Endothelial cell of umbilical vein (primary cell): ENCODE data around the gene FILIP1. TPM values are rescaled to one million over a fixed set of nuclear protein-coding genes. Genes with fewer than 3 reads are reported as not detected.

Experiments
- BruUV-seq: library from RNA; stranded (reverse); fragments of 400-500 nt; replicated peaks from 2 replicates; lab custom pipeline; 2021; lab: Mats Ljungman, UMichigan
- CTCF ChIA-PET: fragments of 300-600, 350-600 bp; sonication (Branson Sonifier 250); formaldehyde crosslinking; loops from one replicate; lab custom pipeline; 2021; ENCODE audit warnings: antibody characterized with exemption, inconsistent platforms; lab: Charles Lee
- POLR2A ChIA-PET: fragments of 300-600, 350-600 bp; sonication (Branson Sonifier 250); formaldehyde crosslinking; loops from one replicate; lab custom pipeline; 2021; ENCODE audit warnings: antibody characterized with exemption, inconsistent platforms; lab: Charles Lee
- DNase-seq: peaks from one replicate; pipeline ENCODE4 v3.0.0-alpha.2; 2011; ENCODE audit warnings: low read depth, low spot score
- FAIRE-seq: peaks from 2 replicates; lab custom pipeline; 2011; peaks lifted over from hg19 to GRCh38; lab: Jason Lieb, UNC
- H2AFZ ChIP-seq: 2 replicates; pipeline ENCODE4 v1.6.0; 2012; ENCODE audit warnings: low read depth, low read length, control low read depth, inconsistent platforms
- H3K27ac ChIP-seq: 2 replicates; pipeline ENCODE4 v1.5.1; 2011; ENCODE audit warnings: low read depth, mild to moderate bottlenecking, control low read depth, low read length, moderate library complexity; ENCODE audit not compliant: insufficient read depth
- H3K27me3 ChIP-seq, 2 experiments: 2 replicates each; pipeline versions ENCODE4 v1.6.0 to v1.6.1; 2011; ENCODE audit warnings: low read length in 2 of 2, mixed read lengths in 1 of 2; ENCODE audit not compliant: control insufficient read depth in 2 of 2, insufficient read depth in 2 of 2
- H3K36me3 ChIP-seq, 2 experiments: 2 replicates in 1 of 2; 3 replicates in 1 of 2; pipeline ENCODE4 v1.5.1; 2011; ENCODE audit warnings: low read length in 2 of 2, mild to moderate bottlenecking in 1 of 2, moderate library complexity in 1 of 2; ENCODE audit not compliant: control insufficient read depth in 2 of 2, insufficient read depth in 2 of 2; ENCODE audit errors: extremely low read depth in 1 of 2
- H3K4me1 ChIP-seq: 3 replicates; pipeline ENCODE4 v1.5.1; 2011; ENCODE audit warnings: mild to moderate bottlenecking, low read length; ENCODE audit not compliant: control insufficient read depth, insufficient read depth; ENCODE audit errors: extremely low read depth
- H3K4me2 ChIP-seq: 2 replicates; pipeline ENCODE4 v1.6.1; 2011; ENCODE audit warnings: low read length, control low read depth, mixed read lengths; ENCODE audit not compliant: insufficient read depth
- H3K4me3 ChIP-seq, 3 experiments: fragments of 200-600 bp in 1 of 3; sonication (generic), shearing (Covaris generic) in 1 of 3; replicated peaks in 1 of 3; 2 replicates each; pipeline ENCODE4 v1.5.1; 2011 to 2016; ENCODE audit warnings: control low read depth in 3 of 3, low read length in 3 of 3, mild to moderate bottlenecking in 2 of 3, inconsistent platforms in 1 of 3, low read depth in 1 of 3, moderate library complexity in 1 of 3; ENCODE audit not compliant: insufficient read depth in 1 of 3
- H3K79me2 ChIP-seq: 2 replicates; pipeline ENCODE4 v1.6.0; 2012; ENCODE audit warnings: low read length, inconsistent platforms; ENCODE audit not compliant: control insufficient read depth, insufficient read depth
- H3K9ac ChIP-seq: replicated peaks from 2 replicates; pipeline ENCODE3; 2011; ENCODE audit warnings: low read length, control low read depth; ENCODE audit not compliant: insufficient read depth; ENCODE audit errors: extremely low read depth
- H3K9me1 ChIP-seq: replicated peaks from 3 replicates; pipeline ENCODE4 v1.6.0; 2011; ENCODE audit warnings: mild to moderate bottlenecking, low read length; ENCODE audit not compliant: control insufficient read depth, insufficient read depth; ENCODE audit errors: extremely low read depth
- H3K9me3 ChIP-seq: replicated peaks from 2 replicates; pipeline ENCODE4 v1.5.1; 2012; ENCODE audit warnings: low read length, inconsistent platforms; ENCODE audit not compliant: control insufficient read depth, insufficient read depth
- H4K20me1 ChIP-seq: replicated peaks from 2 replicates; pipeline ENCODE3; 2011; ENCODE audit warnings: mild to moderate bottlenecking, low read length; ENCODE audit not compliant: control insufficient read depth, insufficient read depth; ENCODE audit errors: extremely low read depth
- CTCF ChIP-seq, 2 donors: IDR thresholded peaks; 1 replicate in 1 of 2; 2 replicates in 1 of 2; pipeline ENCODE4 v1.5.1; 2011; ENCODE audit warnings: low read length in 2 of 2, mild to moderate bottlenecking in 2 of 2, moderate library complexity in 2 of 2, control low read depth in 1 of 2, inconsistent platforms in 1 of 2, low read depth in 1 of 2; ENCODE audit not compliant: insufficient read depth in 1 of 2; ENCODE audit errors: extremely low read depth in 1 of 2
- EZH2 ChIP-seq: IDR thresholded peaks from 2 replicates; pipeline ENCODE4 v1.6.1; 2012; ENCODE audit warnings: borderline replicate concordance, low read depth, mild to moderate bottlenecking, moderate library complexity, low read length, inconsistent platforms; ENCODE audit not compliant: severe bottlenecking
- FOS ChIP-seq: IDR thresholded peaks from 2 replicates; pipeline ENCODE4 v1.6.1; 2011; ENCODE audit warnings: mild to moderate bottlenecking, low read length, moderate library complexity, borderline replicate concordance; ENCODE audit not compliant: insufficient read depth
- GATA2 ChIP-seq: IDR thresholded peaks from 2 replicates; pipeline ENCODE4 v1.7.0; 2011; ENCODE audit warnings: low read depth, mild to moderate bottlenecking, moderate library complexity, mixed read lengths, low read length; ENCODE audit not compliant: insufficient read length, insufficient read depth
- JUN ChIP-seq: IDR thresholded peaks from 2 replicates; pipeline ENCODE4 v1.6.1; 2011; ENCODE audit warnings: borderline replicate concordance, low read depth; ENCODE audit not compliant: insufficient read length, insufficient read depth
- MAX ChIP-seq: IDR thresholded peaks from 2 replicates; pipeline ENCODE4 v1.6.1; 2011; ENCODE audit not compliant: insufficient read depth, insufficient read length
- MYC ChIP-seq: IDR thresholded peaks from one replicate; pipeline ENCODE4 v1.6.1; 2011; ENCODE audit warnings: mild to moderate bottlenecking, low read depth, low read length
- POLR2A ChIP-seq: IDR thresholded peaks from 2 replicates; pipeline ENCODE4 v1.6.1; 2012; ENCODE audit warnings: low read depth, mild to moderate bottlenecking, control low read depth, low read length
- POLR2AphosphoS5 ChIP-seq: IDR thresholded peaks from 2 replicates; pipeline ENCODE4 v1.6.1; 2012; ENCODE audit warnings: low read depth, mild to moderate bottlenecking, control low read depth, low read length, moderate library complexity; ENCODE audit not compliant: insufficient read depth
- dilution Hi-C: fragments of 300-500 bp; cut with MboI; formaldehyde crosslinking; loops from one replicate; pipeline ENCODE4 v1.15.0; 2019; ENCODE audit warnings: low sequenced_read_pairs; ENCODE audit not compliant: extremely low pct_ligation_motif_present
- intact Hi-C: fragments of 100-400 bp; cut with micrococcal nuclease; formaldehyde crosslinking; loops from one replicate; pipeline ENCODE4 v1.10.0; 2022
- polyA plus RNA-seq, 4 experiments: library from polyadenylated mRNA; depleted of rRNA in 3 of 4; stranded (reverse) in 3 of 4; unstranded in 1 of 4; fragments of >200 nt; gene quantifications; 2 replicates each; pipeline versions ENCODE4 v1.2.1 to v1.2.3, GENCODE V29; 2011 to 2012; ENCODE audit warnings: missing spikeins in 1 of 4
- total RNA-seq: library from RNA; stranded (reverse); gene quantifications from 2 replicates; pipeline ENCODE4 v1.2.3, GENCODE V29; 2021

FILIP1 gene
- total and polyA plus RNA-seq, 2 donors (not counting 3 experiments of a cell fraction or from before 2014, with no cell fraction given), result 2.8 to 13.7 TPM

GRCh38 chr6:75266716-75267291 is 226.8 kb downstream of the FILIP1 start:
- H3K9ac ChIP-seq, result peak overlapping the region; percentile 32
- intact Hi-C loops, result loop anchor here (1.0 kb wide), 2 partner anchors 30 to 259 kb away; no protein-coding TSS in a partner anchor
- H4K20me1 ChIP-seq, result no peaks in the 10 kb centered on the region
- TF ChIP-seq CTCF (IDR thresholded peaks at IDR 0.05; ENCODE audit: extremely low read depth in 1 of 2, insufficient read depth in 1 of 2, low read depth in 1 of 2, low read length in 2 of 2) (peak; percentile 58 to 59), JUN (no peak)
- BruUV-seq, result no TSS peak
- H3K4me3 ChIP-seq, result no peak overlapping the region
- H3K9me3 ChIP-seq, result no peaks in the 10 kb centered on the region
- no peaks in the 10 kb centered on the region for H3K9me1 ChIP-seq
- H3K27ac ChIP-seq, result no peak overlapping the region
- no peak overlapping the region for H2AFZ ChIP-seq
- FAIRE-seq (peak; percentile 49), DNase-seq (peak; percentile 75)
- dilution Hi-C loops, result no loop called here
- peaks cover 77% of the 10 kb centered on the region for H3K79me2 ChIP-seq
- peaks cover 19% of the 10 kb centered on the region for H3K4me1 ChIP-seq
- H3K27me3 ChIP-seq, result no peaks in the 10 kb centered on the region
- ChIA-PET CTCF (interaction anchor here (0.8 to 3.3 kb wide), 24 partner anchors 9 to 337 kb away, joined by 3 to 95 read pairs (median 6); partner anchors contain the start of gene TMEM30A), POLR2A (no interaction called here)
- peak overlapping the region; percentile 88 for H3K4me2 ChIP-seq
- H3K36me3 ChIP-seq, result peaks cover 0 to 10% of the 10 kb centered on the region in 2 experiments

GRCh38 chr6:75263401-75263750 is 230.2 kb downstream of the FILIP1 start:
- H3K4me2 ChIP-seq, result no peak overlapping the region
- no peaks in the 10 kb centered on the region for H3K27me3 ChIP-seq
- TF ChIP-seq JUN (no peak), CTCF (IDR thresholded peaks at IDR 0.05; ENCODE audit: extremely low read depth in 1 of 2, insufficient read depth in 1 of 2, low read depth in 1 of 2, low read length in 2 of 2) (no peak), POLR2AphosphoS5 (no peak), MAX (no peak), GATA2 (no peak), EZH2 (no peak), MYC (no peak), POLR2A (no peak), FOS (no peak)
- ChIA-PET POLR2A (no interaction called here), CTCF (interaction anchor here (0.9 to 1.5 kb wide), 3 partner anchors 16 to 276 kb away, joined by 3 read pairs; no protein-coding TSS in a partner anchor)
- no peaks in the 10 kb centered on the region for H3K9me1 ChIP-seq
- intact Hi-C loops (no loop called here), dilution Hi-C loops (no loop called here)
- no peak overlapping the region for H3K27ac ChIP-seq
- no peaks in the 10 kb centered on the region for H3K9me3 ChIP-seq
- no peak overlapping the region for H3K9ac ChIP-seq
- DNase-seq (no peak), FAIRE-seq (no peak)
- peaks cover 53% of the 10 kb centered on the region for H3K79me2 ChIP-seq
- H3K4me1 ChIP-seq, result peaks cover 15% of the 10 kb centered on the region
- H2AFZ ChIP-seq, result no peak overlapping the region
- no peaks in the 10 kb centered on the region for H4K20me1 ChIP-seq
- BruUV-seq, result no TSS peak
- H3K4me3 ChIP-seq, result no peak overlapping the region
- H3K36me3 ChIP-seq, result peaks cover 8 to 15% of the 10 kb centered on the region in 2 experiments
